GM21619 (cell line): ENCODE data around the gene UBE2H.
"Not testable (repeated sequence)": the region's sequence is repeated elsewhere in the genome, so short reads cannot be mapped to it uniquely, and the experiment has no call there.

Experiments used
- ATAC-seq: cut with Tn5 transposase; IDR thresholded peaks from one replicate; pipeline ENCODE4 v1.9.1; 2021; ENCODE audit not compliant: unreplicated experiment

The UBE2H gene

GRCh38 chr7:129875745-129876411 lies 76.9 kb downstream of the UBE2H start:
- no peak for ATAC-seq

GRCh38 chr7:129875160-129875559 lies 77.6 kb downstream of the UBE2H start:
- no peak for ATAC-seq

- ATAC-seq: no peak
Observed at GRCh38 chr7:129874722-129875121, 78.0 kb downstream of the UBE2H start.

GRCh38 chr7:129872054-129872453 lies 80.7 kb downstream of the UBE2H start:
- no peak for ATAC-seq

GRCh38 chr7:129870668-129871067 lies 82.1 kb downstream of the UBE2H start:
- ATAC-seq: no peak

DNA sequence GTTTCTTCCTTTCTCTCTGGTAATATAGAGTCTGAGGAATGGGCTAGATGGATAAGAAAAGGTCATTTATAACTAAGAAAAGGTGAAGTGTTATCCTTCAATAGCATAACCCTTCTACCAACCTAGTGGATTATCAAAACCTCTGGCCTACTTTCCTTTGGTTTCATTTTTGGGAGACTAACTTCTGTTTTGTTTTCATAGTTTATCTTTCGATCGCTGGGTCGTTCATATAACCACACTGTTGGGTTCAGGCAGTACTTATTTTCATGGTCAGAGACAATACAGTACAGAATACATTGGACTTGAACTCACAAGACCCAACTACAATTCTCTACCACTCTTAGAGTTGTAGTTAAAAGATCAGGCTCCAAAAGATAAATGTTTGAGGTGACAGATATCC lies 86.5 kb downstream of the UBE2H start:
- no peak for ATAC-seq

- no peak for ATAC-seq
Observed at GRCh38 chr7:129865925-129866201, 86.9 kb downstream of the UBE2H start.

GRCh38 chr7:129865093-129865924 lies 87.5 kb downstream of the UBE2H start:
- ATAC-seq: no peak

DNA sequence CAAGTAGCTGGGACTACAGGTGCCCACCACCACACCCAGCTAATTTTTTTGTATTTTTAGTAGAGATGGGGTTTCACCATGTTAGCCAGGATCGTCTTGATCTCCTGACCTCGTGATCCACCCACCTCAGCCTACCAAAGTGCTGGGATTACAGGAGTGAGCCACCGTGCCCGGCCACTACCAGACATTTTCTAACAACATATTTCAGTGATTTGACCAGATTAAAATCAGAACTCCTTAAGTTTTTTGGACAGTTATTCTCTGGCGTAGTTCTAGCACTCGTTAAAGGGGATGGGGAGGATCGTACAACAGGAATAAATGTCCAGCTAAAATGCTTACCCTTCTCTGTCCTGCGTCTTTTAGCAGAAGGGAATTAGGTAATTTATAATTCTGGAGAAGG lies 88.1 kb downstream of the UBE2H start:
- not testable (repeated sequence) for ATAC-seq

GRCh38 chr7:129864042-129864441 lies 88.7 kb downstream of the UBE2H start:
- ATAC-seq: no peak

GRCh38 chr7:129862682-129863081 lies 90.1 kb downstream of the UBE2H start:
- ATAC-seq: no peak

GRCh38 chr7:129860784-129861183 lies 92.0 kb downstream of the UBE2H start:
- not testable (repeated sequence) for ATAC-seq

DNA sequence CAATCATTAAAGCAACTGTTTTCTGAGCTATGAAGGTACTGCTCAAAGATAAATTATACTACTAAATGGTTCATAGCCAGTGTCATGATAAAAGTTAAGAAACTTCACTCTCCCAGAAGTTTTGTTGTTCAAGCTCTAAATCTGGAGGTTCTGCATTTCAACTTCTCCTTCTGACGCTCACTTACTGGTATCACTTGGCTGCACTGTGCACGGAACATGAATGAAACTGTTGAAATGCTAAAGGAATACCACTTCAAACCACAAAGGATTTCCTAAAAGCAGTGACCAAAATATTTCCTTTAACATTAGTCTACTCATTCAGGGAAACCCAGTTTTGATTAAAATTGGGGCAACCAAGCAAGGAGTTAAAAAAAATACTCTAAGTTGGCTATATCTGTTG lies 93.6 kb downstream of the UBE2H start:
- ATAC-seq: no peak

- ATAC-seq: no peak
Observed at GRCh38 chr7:129858490-129858889, 94.3 kb downstream of the UBE2H start.

GRCh38 chr7:129857313-129857712 lies 95.4 kb downstream of the UBE2H start:
- ATAC-seq: no peak

DNA sequence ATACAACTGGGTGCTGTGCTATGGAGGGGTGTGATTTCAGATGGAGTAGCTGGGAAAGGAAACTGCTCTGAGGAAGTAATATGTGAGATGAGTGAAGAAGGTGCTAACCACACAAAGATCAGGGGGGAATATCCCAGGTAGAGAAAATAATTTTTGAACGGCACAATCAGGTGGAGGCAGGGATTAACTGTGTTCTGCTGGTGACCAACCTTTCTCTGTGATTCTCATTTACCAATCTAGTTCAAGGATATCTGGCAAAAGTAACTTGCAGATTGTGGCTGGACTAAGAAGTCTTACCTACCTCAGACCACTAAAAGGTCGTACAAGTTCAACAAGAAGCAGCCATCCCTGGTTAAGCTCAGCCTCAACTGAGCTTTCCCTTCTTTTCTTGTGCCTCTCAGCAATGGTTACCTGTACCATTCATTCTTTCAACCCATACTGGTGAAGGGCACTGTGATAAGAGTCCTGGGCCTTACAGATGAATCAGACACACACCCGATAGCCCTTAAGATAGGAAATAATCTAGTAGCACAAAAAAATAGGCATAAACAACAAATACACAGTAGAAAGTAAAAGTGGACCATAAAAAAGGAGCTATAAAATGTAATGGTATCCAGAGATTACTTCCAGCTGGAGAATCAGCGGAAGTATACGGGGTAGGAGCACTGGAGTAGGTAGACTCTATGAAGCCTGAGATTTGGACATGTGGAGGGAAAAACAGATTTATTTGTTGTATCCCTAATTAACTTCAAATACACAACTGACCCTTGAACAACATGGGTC lies 96.6 kb downstream of the UBE2H start:
- ATAC-seq: no peak

GRCh38 chr7:129855234-129855673 lies 97.5 kb downstream of the UBE2H start:
- no peak for ATAC-seq

DNA sequence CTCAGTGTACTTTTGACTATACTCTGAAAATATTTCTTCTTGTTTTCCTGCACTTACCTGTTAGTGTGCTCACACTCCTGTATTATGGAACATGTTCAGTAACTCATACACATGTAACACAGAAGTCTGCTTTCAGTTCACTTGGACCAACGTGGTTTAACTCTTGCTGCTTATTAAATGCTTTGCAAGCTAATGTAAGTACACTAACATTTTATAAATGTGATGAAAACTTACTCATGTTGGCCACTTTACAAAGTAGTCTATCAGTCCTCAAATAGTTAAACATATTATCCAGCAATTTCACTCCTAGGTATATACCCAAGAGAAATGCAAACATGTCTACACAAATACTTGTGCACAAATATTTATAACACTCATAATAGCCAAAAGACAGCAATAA lies 98.4 kb downstream of the UBE2H start:
- ATAC-seq: no peak

DNA sequence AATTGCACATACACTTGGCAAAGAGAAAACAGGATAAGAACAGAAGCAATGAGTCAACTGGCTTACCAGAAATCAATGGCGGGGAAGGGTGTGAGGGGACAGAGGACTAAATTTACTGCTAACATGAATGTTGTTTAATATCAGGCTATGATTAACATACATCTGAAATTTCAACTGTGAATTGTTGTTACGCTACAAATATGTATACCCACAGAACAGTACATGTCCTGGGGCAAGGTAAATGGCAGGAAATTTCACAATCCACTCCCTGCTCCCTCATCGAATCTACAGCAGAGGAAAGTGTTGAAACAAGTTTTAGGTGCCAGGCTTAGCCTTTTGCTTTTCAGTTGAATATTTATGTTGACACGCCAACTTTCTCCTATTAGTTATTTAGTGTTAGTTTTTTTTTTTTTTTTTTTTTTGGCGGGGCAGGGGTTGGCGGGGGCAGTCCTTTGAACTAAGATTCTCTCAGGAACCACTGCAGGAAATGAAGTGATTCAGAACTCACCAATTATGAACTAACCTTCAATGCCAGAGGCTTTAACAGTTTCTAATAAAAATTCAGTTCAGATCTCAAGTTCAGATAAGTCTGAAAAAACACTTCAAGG lies 99.0 kb downstream of the UBE2H start:
- no peak for ATAC-seq

DNA sequence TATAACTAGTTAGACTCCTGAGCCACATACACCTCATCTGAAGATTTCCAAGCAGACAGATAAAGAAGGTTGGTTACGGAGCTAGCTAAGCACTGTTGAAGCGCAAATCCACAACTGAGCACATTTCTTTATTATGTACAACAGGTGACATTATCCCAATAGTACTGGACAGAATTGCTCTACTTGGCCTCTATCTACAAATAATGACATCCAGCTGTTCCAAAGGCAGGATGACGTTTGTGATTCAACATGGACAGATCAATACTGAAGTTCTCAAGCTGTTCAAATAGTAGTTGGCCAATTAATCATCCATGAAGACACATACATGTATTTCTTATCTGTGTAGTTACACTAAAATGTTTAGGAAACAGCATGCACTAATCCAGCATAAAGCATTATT lies 101.0 kb downstream of the UBE2H start:
- no peak for ATAC-seq

DNA sequence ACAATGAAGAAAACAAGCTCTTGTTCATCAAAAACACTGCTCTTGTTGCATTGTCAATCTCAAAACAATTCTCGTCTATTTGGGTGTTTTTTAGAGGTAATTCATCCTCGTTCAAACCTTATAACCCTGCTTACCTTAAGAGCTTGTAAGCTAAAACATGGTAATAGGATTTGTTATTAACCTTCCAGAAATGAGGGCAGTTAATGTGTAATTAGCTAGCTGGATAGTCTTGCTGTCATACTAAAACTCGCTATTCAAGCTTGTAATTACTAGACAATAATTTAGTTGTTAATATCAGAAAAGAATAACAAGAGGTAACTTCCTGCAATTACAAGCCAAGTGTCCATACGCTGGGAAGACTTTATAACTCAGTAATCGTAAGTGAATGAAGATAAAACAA lies 101.6 kb downstream of the UBE2H start:
- ATAC-seq: no peak

- no peak for ATAC-seq
Observed at GRCh38 chr7:129848436-129848835, 104.3 kb downstream of the UBE2H start.
